MM.1S (cell line): ENCODE measurements around the gene HDAC9.

ENCODE experiments used
- DNase-seq: peaks from one replicate; pipeline ENCODE4 v3.0.0-alpha.2; 2015
- H2AFZ ChIP-seq: fragments of 300-600 bp; sonication (generic); 2 replicates; pipeline ENCODE4 v1.6.0; 2016; ENCODE audit warnings: antibody characterized with exemption, low read length
- H3F3A ChIP-seq: fragments of 300-600 bp; sonication (generic); 2 replicates; pipeline ENCODE4 v1.6.1; 2016; ENCODE audit warnings: mild to moderate bottlenecking, antibody characterized with exemption, low read length, moderate library complexity, mixed read lengths; ENCODE audit not compliant: insufficient read depth
- H3K27ac ChIP-seq: fragments of 300-600 bp; sonication (generic); 2 replicates; pipeline ENCODE4 v1.5.1; 2016; ENCODE audit warnings: mild to moderate bottlenecking, low read length
- H3K27me3 ChIP-seq: fragments of 300-600 bp; sonication (generic); replicated peaks from 2 replicates; pipeline ENCODE4 v1.6.0; 2016; ENCODE audit warnings: low read length; ENCODE audit not compliant: insufficient read depth
- H3K36me3 ChIP-seq: fragments of 300-600 bp; sonication (generic); replicated peaks from 2 replicates; pipeline ENCODE4 v1.6.1; 2016; ENCODE audit warnings: mild to moderate bottlenecking, low read length, mixed read lengths; ENCODE audit not compliant: insufficient read depth
- H3K4me1 ChIP-seq: fragments of 300-600 bp; sonication (generic); 2 replicates; pipeline ENCODE4 v1.6.1; 2016; ENCODE audit warnings: low read length, mixed read lengths
- H3K4me2 ChIP-seq: fragments of 300-600 bp; sonication (generic); 2 replicates; pipeline ENCODE4 v1.6.0; 2016; ENCODE audit warnings: low read depth, low read length
- H3K4me3 ChIP-seq: fragments of 300-600 bp; sonication (generic); 2 replicates; pipeline ENCODE4 v1.5.1; 2016; ENCODE audit warnings: low read length, mixed read lengths
- H3K79me2 ChIP-seq: fragments of 300-600 bp; sonication (generic); 2 replicates; pipeline ENCODE4 v1.6.1; 2016; ENCODE audit warnings: mixed run types, low read length, mixed read lengths
- H3K9ac ChIP-seq: fragments of 300-600 bp; sonication (generic); 2 replicates; pipeline ENCODE4 v1.6.1; 2016; ENCODE audit warnings: low read length, mixed read lengths
- H3K9me2 ChIP-seq: fragments of 300-600 bp; sonication (generic); replicated peaks from 2 replicates; pipeline ENCODE4 v1.6.1; 2016; ENCODE audit warnings: mild to moderate bottlenecking, low read length, mixed read lengths; ENCODE audit not compliant: insufficient read depth
- H3K9me3 ChIP-seq: fragments of 300-600 bp; sonication (generic); replicated peaks from 2 replicates; pipeline ENCODE4 v1.6.1; 2016; ENCODE audit warnings: mild to moderate bottlenecking, low read length, mixed read lengths; ENCODE audit not compliant: insufficient read depth
- H4K20me1 ChIP-seq: fragments of 300-600 bp; sonication (generic); 2 replicates; pipeline ENCODE4 v1.6.1; 2016; ENCODE audit warnings: mild to moderate bottlenecking, low read length, moderate library complexity, mixed read lengths; ENCODE audit not compliant: insufficient read depth
- EZH2 ChIP-seq: fragments of 300-600 bp; sonication (generic); optimal IDR thresholded peaks from 2 replicates; pipeline ENCODE3; 2017; ENCODE audit warnings: low read depth, mild to moderate bottlenecking, antibody characterized with exemption, low read length, mixed read lengths
- EZH2phosphoT487 ChIP-seq: fragments of 300-600 bp; sonication (generic); IDR thresholded peaks from 2 replicates; pipeline ENCODE4 v1.6.1; 2018; ENCODE audit warnings: antibody characterized with exemption, low read length
- TF ChIP-seq, protein P1 (sequence below): fragments of 300-600 bp; sonication (generic); IDR thresholded peaks from 2 replicates; pipeline ENCODE4 v1.5.1; 2016; ENCODE audit warnings: antibody characterized with exemption, low read length, mixed read lengths

The HDAC9 gene

DNA sequence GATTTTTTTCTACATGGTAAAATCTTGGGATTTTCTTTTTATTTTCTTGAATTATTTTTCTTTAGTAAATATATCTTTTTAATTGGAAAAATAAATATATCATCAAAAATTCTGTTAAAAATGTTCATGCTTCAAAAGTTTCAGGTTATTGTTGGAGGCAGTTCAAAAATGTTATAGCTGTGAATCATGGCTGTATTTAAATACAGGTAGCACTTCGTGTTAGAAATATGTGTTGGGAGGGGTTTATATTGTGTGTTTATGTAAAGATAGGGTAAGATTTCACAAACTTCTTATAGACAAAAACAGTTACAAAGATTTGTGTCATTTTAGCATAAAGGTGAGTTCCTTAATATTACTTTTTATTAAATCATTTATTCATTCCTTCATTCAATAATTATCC is 60.4 kb downstream of the HDAC9 start:
- H3K27me3 ChIP-seq, result no peaks in the 10 kb centered on the region

GRCh38 chr7:18558503-18558902 is 63.0 kb downstream of the HDAC9 start:
- H3K4me2 ChIP-seq, result no peak overlapping the region
- no peak overlapping the region for H3K27ac ChIP-seq
- H3K36me3 ChIP-seq, result no peaks in the 10 kb centered on the region
- no peak overlapping the region for H3K4me3 ChIP-seq
- H3K9ac ChIP-seq, result no peak overlapping the region
- H2AFZ ChIP-seq, result no peak overlapping the region
- H4K20me1 ChIP-seq, result no peaks in the 10 kb centered on the region
- DNase-seq, result no peak
- H3K27me3 ChIP-seq, result no peaks in the 10 kb centered on the region
- no peaks in the 10 kb centered on the region for H3K9me2 ChIP-seq
- peaks cover 59% of the 10 kb centered on the region for H3K79me2 ChIP-seq
- TF ChIP-seq, protein P1, sequence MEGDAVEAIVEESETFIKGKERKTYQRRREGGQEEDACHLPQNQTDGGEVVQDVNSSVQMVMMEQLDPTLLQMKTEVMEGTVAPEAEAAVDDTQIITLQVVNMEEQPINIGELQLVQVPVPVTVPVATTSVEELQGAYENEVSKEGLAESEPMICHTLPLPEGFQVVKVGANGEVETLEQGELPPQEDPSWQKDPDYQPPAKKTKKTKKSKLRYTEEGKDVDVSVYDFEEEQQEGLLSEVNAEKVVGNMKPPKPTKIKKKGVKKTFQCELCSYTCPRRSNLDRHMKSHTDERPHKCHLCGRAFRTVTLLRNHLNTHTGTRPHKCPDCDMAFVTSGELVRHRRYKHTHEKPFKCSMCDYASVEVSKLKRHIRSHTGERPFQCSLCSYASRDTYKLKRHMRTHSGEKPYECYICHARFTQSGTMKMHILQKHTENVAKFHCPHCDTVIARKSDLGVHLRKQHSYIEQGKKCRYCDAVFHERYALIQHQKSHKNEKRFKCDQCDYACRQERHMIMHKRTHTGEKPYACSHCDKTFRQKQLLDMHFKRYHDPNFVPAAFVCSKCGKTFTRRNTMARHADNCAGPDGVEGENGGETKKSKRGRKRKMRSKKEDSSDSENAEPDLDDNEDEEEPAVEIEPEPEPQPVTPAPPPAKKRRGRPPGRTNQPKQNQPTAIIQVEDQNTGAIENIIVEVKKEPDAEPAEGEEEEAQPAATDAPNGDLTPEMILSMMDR, result no peak
- TF ChIP-seq EZH2, result no peak
- TF ChIP-seq EZH2phosphoT487, result no peak
- H3F3A ChIP-seq, result no peaks in the 10 kb centered on the region
- no peaks in the 10 kb centered on the region for H3K4me1 ChIP-seq
- H3K9me3 ChIP-seq, result no peaks in the 10 kb centered on the region

More for the DNA sequence above, 60.4 kb downstream of the HDAC9 start:
- TF ChIP-seq EZH2phosphoT487 (no peak), EZH2 (no peak)
- TF ChIP-seq, protein P1, result no peak
- Histone ChIP-seq H4K20me1 (no peaks in the 10 kb centered on the region), H3K9me3 (no peaks in the 10 kb centered on the region), H3K36me3 (no peaks in the 10 kb centered on the region), H3K9ac (no peak overlapping the region), H3F3A (no peaks in the 10 kb centered on the region), H3K79me2 (peaks cover 67% of the 10 kb centered on the region), H3K4me3 (no peak overlapping the region), H2AFZ (no peak overlapping the region), H3K4me1 (no peaks in the 10 kb centered on the region), H3K27ac (no peak overlapping the region), H3K9me2 (no peaks in the 10 kb centered on the region), H3K4me2 (no peak overlapping the region)
- no peak for DNase-seq

- Histone ChIP-seq H3K36me3 (no peaks in the 10 kb centered on the region), H4K20me1 (no peaks in the 10 kb centered on the region)
These were observed 63.4 kb downstream of the HDAC9 start for GRCh38 chr7:18558910-18559309.

More at GRCh38 chr7:18558910-18559309, 63.4 kb downstream of the HDAC9 start:
- H3F3A ChIP-seq, result no peaks in the 10 kb centered on the region
- no peaks in the 10 kb centered on the region for H3K27me3 ChIP-seq
- no peak overlapping the region for H3K27ac ChIP-seq
- H3K9me3 ChIP-seq, result no peaks in the 10 kb centered on the region
- no peak overlapping the region for H3K4me3 ChIP-seq
- no peak overlapping the region for H2AFZ ChIP-seq
- TF ChIP-seq, protein P1, result no peak
- TF ChIP-seq EZH2 (no peak), EZH2phosphoT487 (no peak)
- H3K9me2 ChIP-seq, result no peaks in the 10 kb centered on the region
- H3K4me1 ChIP-seq, result no peaks in the 10 kb centered on the region
- no peak overlapping the region for H3K9ac ChIP-seq
- no peak for DNase-seq
- no peak overlapping the region for H3K4me2 ChIP-seq
- H3K79me2 ChIP-seq, result peaks cover 55% of the 10 kb centered on the region
